ENCODE data around the gene ENTHD1.

DNA sequence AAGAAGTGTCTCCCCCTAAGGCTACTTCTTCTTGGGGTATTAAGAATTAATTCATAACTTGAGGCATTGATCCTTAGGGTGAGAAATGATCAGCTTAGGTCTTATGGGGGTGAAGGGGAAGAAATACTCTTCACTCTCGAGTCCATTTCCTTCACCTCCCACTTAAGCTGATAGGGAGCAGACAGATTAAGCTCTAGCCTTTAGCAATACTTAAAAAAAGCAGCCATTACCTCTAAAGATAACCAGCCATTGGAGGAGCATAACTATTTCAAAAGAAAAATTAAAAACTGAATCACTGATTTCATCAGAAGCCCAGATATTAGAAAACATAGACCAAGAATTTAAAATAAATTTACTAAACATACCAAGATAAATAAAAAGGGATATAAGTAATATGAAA, 60.5 kb downstream of the ENTHD1 start:
- TF ChIP-seq, protein P1, sequence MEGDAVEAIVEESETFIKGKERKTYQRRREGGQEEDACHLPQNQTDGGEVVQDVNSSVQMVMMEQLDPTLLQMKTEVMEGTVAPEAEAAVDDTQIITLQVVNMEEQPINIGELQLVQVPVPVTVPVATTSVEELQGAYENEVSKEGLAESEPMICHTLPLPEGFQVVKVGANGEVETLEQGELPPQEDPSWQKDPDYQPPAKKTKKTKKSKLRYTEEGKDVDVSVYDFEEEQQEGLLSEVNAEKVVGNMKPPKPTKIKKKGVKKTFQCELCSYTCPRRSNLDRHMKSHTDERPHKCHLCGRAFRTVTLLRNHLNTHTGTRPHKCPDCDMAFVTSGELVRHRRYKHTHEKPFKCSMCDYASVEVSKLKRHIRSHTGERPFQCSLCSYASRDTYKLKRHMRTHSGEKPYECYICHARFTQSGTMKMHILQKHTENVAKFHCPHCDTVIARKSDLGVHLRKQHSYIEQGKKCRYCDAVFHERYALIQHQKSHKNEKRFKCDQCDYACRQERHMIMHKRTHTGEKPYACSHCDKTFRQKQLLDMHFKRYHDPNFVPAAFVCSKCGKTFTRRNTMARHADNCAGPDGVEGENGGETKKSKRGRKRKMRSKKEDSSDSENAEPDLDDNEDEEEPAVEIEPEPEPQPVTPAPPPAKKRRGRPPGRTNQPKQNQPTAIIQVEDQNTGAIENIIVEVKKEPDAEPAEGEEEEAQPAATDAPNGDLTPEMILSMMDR (IDR thresholded peaks at IDR 0.05; ENCODE audit: extremely low read depth in 1 of 2, insufficient read depth in 1 of 2, low read depth in 1 of 2, low read length in 2 of 2) = no peak
- TF ChIP-seq POLR2AphosphoS5 (IDR thresholded peaks at IDR 0.05; ENCODE audit: insufficient read depth, low read depth, low read length) (no peak), JUN (IDR thresholded peaks at IDR 0.05; ENCODE audit: borderline replicate concordance, insufficient read depth, insufficient read length, low read depth) (no peak)
